Right hindlimb (tissue), 1 donor: Measurements from ENCODE around the gene NBPF26.
"Not testable (repeated sequence)": the region's sequence is repeated elsewhere in the genome, so short reads cannot be mapped to it uniquely, and the experiment has no call there.

Experiments
- DNase-seq: peaks from one replicate; pipeline ENCODE4 v3.0.0-alpha.2; 2018

NBPF26 gene

GRCh38 chr1:120723715-120724402 is at the start of gene NBPF26:
Gene NBPF26 (plus strand): TSS chr1:120723945.
- peak; percentile 63 for DNase-seq

- DNase-seq: not testable (repeated sequence)
Measured at GRCh38 chr1:120680106-120680819, 43.5 kb upstream of the NBPF26 start.

DNA sequence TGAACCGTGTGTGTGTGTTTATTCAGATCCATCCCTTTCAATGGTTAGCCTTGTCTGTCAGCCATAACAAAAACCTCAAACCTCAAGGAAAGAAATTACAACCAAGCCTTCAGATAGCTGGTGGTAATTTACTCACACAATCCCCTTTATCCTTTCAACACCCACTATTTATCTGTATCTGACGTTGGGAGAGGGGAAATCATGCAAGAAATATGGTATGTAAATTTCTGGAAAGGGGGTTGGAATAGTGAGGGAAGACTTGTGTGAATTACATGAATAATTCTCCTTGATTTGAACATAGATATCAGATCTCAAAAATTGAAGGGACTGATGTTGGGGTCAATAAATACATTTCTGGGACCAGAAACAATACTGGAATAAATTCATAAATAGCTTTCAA is 42.8 kb upstream of the NBPF26 start:
- not testable (repeated sequence) for DNase-seq

- not testable (repeated sequence) for DNase-seq
Measured at GRCh38 chr1:120684397-120684796, 39.3 kb upstream of the NBPF26 start.

- not testable (repeated sequence) for DNase-seq
Measured at GRCh38 chr1:120685622-120686021, 38.1 kb upstream of the NBPF26 start.

- DNase-seq: not testable (repeated sequence)
Measured at GRCh38 chr1:120687250-120687649, 36.5 kb upstream of the NBPF26 start.

- not testable (repeated sequence) for DNase-seq
Measured at GRCh38 chr1:120700807-120701562, 22.8 kb upstream of the NBPF26 start.

DNA sequence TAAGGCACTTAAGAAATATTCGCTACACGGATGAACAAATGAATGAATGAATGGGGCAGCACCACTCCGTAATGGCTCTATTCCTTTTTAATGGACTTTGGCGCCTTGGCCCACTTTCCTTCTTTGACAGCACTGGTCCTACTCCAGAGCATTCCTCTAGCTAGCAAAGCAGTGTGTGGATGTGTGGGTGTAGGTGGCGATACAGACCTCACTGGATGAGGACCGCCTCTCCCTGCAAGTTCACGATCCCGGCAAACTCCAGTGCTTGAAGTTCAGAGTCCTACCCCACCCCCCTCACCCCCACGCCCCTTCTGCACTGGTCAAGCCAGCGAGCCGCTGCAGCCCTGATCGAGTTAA is 409 bp upstream of the NBPF26 start:
- not testable (repeated sequence) for DNase-seq

DNA sequence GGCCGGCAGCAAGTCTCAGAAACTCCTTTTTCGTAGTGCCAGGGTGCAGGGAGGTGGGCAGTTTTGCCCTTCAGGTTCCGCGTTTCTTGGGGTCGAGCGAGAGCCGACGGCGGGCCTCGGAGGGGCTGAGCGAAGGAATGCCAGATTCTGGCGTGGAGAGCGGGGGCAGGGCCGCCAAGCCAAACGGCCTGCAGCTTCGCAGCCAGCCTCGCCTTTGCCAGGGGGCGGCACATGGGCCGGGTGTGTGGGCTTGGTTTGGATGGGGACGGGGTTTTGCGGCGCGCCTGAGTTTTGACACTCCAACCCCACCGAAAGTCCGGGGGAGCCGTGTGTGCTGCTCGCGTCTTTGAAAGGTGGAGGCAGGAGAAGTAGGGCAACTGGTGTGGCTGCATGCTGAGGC is 762 bp downstream of the NBPF26 start:
- DNase-seq: not testable (repeated sequence)

GRCh38 chr1:120728811-120729210 is 5.1 kb downstream of the NBPF26 start:
- DNase-seq: not testable (repeated sequence)

GRCh38 chr1:120769090-120769489 is 45.3 kb downstream of the NBPF26 start:
- DNase-seq: not testable (repeated sequence)

DNA sequence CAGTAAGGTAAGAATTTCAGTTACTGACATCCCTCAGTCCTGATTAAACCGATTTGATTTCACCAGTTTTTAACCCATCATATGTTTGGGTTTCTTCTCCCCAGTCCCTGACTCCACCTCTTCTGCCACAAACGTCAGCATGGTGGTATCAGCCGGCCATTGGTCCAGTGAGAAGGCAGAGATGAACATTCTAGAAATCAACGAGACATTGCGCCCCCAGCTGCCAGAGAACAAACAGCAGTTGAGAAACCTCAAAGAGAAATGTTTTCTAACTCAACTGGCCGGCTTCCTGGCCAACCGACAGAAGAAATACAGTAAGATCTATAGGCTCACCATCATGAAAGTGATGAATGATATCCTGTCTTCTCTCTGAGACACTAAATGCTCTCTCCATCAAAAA is 81.7 kb downstream of the NBPF26 start:
- not testable (repeated sequence) for DNase-seq

DNA sequence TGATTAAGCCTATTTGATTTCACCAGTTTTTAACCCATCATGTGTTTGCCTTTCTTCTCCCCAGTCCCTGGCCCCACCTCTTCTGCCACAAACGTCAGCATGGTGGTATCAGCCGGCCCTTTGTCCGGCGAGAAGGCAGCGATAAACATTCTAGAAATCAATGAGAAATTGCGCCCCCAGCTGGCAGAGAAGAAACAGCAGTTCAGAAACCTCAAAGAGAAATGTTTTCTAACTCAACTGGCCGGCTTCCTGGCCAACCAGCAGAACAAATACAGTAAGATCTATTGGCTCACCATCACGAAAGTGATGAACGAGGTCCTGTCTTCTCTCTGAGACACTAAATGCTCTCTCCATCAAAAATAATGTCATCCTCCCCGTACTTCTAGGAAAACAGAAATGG is 88.1 kb downstream of the NBPF26 start:
- DNase-seq: peak; percentile 18

DNA sequence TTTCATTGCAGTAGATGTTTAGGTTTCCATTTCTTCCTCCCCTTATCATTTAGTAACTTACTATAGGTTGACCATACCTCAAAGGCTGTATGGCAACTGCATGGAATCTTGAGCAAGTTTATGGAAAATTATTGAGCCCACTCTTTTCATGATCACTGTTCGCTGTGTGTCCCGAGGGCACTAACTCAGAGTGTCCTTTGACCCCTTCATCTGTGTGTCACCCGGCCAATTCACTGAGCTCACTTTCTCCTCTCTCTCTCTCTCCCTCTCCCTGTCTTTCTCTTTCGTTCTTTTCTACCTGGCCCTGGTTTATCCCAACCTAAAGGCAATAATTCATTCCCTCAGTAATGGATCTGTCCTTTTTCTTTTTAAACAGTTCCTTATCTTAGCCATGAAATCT is 101.3 kb downstream of the NBPF26 start:
- not testable (repeated sequence) for DNase-seq

GRCh38 chr1:120826623-120827022 is 102.9 kb downstream of the NBPF26 start:
- DNase-seq: not testable (repeated sequence)

DNA sequence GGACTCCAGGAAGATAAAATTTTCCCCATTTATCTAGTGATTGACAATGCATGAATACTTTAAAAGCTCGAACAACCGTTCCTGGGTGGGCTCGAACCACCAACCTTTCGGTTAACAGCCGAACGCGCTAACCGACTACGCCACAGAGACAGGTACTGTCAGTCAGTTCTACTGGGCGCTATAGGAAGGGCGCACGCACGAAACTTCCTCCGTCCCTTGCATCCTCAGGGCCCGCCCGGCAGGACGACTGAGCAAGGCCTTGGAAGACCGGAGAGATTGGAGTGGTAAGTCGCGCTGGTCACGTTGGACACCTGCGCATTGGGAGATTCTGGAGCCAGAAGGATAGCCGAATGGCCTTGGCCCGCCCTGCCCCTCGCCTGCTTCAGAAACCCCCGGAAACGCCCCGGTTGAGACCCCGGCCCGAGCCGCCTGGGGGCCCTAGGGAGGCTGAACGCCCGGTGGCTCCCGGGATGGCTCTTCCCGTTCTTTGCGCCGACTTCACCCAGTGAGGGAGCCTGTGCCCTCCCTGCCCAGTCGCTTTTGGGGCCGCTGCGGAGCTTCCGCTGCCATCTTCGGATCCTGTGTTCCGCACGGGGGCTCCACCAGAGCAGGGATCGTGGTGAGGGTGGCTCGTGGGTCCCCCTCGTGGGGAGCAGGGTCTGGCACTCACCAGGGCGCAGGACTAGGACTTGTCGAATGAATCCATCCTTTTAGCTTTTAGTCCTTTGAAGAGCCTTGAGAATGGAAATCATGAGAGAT is 120.6 kb downstream of the NBPF26 start:
- peak; percentile 55 for DNase-seq

GRCh38 chr1:120844945-120845330 is 121.2 kb downstream of the NBPF26 start:
- not testable (repeated sequence) for DNase-seq

DNA sequence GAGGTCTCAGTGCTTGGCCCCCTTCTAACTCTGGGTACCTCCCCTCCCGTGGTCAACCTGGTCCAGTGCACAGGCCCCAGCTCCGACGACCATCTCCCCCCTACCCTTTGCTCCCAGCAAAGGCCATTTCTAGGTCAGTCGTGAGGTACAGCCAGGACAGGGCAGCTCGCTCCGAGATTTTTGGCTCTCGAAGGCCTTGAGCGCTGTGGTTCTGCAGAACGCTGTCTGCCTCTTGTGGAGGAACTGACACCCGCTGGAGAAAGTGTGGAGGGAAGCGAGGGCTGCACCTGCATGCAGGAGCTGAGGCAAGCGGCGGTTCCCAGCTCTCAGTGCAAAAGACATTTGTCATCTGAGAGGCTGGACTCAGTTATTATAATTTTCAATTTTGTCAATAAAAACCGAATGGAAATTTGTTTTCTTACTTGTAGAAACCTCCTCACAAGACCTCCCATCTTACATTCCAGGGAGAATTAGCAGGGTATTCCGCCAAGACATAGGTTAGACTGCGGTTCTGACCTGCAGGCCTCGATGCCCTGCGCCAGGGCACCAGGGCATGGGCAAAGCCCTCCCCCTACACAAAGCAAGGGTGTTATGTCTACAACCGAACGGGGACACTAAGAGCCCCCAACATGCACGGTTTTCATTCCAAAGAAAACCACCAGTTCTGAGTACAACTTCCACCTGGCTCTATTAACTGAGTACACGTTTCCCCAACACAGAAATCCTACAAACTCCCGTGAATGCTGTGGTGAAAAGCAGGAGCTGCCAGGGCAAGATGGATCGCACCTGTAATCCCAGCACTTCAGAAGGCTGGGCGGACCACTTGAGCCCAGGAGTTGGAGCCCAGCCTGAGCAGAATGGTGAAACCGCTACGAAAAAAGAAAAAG is 125.9 kb downstream of the NBPF26 start:
- DNase-seq: not testable (repeated sequence)

GRCh38 chr1:120850287-120850536 is 126.5 kb downstream of the NBPF26 start:
- DNase-seq: peak; percentile 24

DNA sequence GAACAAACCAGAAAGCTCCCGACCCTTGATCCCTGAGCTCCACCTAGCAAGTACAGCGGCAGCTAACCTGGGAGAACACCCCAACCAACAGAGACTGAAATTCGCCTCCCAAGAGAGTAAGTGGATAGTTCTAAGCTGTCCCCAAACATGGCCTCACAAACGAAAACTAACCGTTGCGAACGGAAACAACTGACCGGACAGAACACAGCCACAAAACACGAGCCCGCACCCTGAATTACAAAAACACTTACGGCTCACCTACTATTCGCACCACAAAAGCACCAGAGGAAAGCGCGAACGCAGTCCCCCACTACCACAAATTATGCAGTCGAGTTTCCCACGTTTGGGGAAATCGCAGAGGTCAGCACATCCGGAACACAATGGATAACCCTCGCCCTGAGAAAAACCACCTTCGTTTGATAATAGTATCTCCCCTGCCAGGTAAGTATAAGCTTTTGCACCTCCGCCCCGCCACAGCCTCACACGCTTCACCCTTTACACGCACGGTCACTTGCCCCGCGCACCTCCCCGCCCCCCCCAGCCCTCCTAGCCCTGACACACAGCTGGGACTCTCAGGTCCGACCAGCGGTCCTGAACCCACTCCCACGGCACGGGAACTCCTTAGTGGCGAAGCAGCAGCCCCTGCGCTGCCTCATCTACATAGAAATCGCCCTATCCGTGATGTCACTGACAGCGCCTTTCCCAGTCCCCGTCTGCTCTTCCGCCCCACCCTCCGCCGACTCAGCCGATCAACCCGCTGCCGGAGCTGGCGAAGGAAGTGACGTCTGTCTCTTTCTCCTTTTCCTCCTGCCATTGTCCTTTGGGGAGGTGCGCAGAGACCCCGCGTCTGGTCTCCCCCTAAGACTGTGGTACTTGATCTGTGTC is 127.0 kb downstream of the NBPF26 start:
- peak; percentile 82 for DNase-seq

DNA sequence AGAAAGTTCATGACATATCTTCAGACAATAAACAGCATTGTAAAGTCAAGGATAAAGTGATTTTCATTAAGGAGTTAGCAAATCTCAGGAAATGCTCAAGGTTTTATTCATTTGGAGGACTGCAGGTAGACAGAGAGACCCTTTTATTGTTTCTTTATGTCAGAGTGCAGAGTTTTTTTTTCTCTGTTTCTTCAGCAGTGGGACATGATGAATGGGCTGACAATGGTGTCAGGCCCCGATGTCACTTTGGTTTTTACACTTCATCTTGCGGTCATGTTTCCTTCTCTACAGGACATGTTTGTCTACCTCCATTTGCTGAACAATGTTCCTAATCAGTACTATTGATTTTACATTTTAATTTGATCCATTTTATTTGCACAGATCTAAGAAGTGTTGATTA is 134.4 kb downstream of the NBPF26 start:
- DNase-seq: not testable (repeated sequence)
